Stimulated activated CD4-positive, alpha-beta T cell treated with anti-CD3 and anti-CD28 coated beads, TNF-alpha, amount 100 ng/mL, for 24 hours (primary cell): ENCODE measurements around the gene GLB1L2.

Experiments
- DNase-seq, 3 experiments: peaks; one replicate each; pipeline ENCODE4 v3.0.0-alpha.2; 2020; ENCODE audit warnings: low read depth in 3 of 3

Gene GLB1L2

GRCh38 chr11:134366254-134366653 lies 34.5 kb downstream of the GLB1L2 start:
- DNase-seq = no peak

- no peak for DNase-seq
Measured at GRCh38 chr11:134367781-134368180, 36.0 kb downstream of the GLB1L2 start.

GRCh38 chr11:134369656-134370525 lies 38.1 kb downstream of the GLB1L2 start:
- no peak for DNase-seq

- DNase-seq = no peak
Measured at GRCh38 chr11:134370526-134371435, 39.0 kb downstream of the GLB1L2 start.

- DNase-seq = no peak
Measured at GRCh38 chr11:134371436-134372185, 39.8 kb downstream of the GLB1L2 start.

GRCh38 chr11:134372536-134372935 lies 40.7 kb downstream of the GLB1L2 start:
- no peak for DNase-seq

GRCh38 chr11:134372961-134373360 lies 41.2 kb downstream of the GLB1L2 start:
- no peak for DNase-seq

- no peak for DNase-seq
Measured at GRCh38 chr11:134373591-134374052, 41.8 kb downstream of the GLB1L2 start.

GRCh38 chr11:134374171-134374570 lies 42.4 kb downstream of the GLB1L2 start:
- DNase-seq = no peak

- DNase-seq = no peak
Measured at GRCh38 chr11:134374891-134375550, 43.2 kb downstream of the GLB1L2 start.

GRCh38 chr11:134376150-134376921 lies 44.5 kb downstream of the GLB1L2 start:
- DNase-seq = no peak

- no peak for DNase-seq
Measured at GRCh38 chr11:134377876-134378275, 46.1 kb downstream of the GLB1L2 start.

GRCh38 chr11:134379241-134379640 lies 47.5 kb downstream of the GLB1L2 start:
- no peak for DNase-seq

- no peak for DNase-seq
Measured at GRCh38 chr11:134380229-134380628, 48.4 kb downstream of the GLB1L2 start.

GRCh38 chr11:134380785-134381184 lies 49.0 kb downstream of the GLB1L2 start:
- DNase-seq = no peak

GRCh38 chr11:134382257-134382656 lies 50.5 kb downstream of the GLB1L2 start:
- no peak for DNase-seq

- no peak for DNase-seq
Measured at GRCh38 chr11:134382830-134383229, 51.0 kb downstream of the GLB1L2 start.

- no peak for DNase-seq
Measured at GRCh38 chr11:134383576-134384221, 51.9 kb downstream of the GLB1L2 start.

GRCh38 chr11:134384406-134384805 lies 52.6 kb downstream of the GLB1L2 start:
- no peak for DNase-seq

- DNase-seq = no peak
Measured at GRCh38 chr11:134385171-134385570, 53.4 kb downstream of the GLB1L2 start.
